KMS-11 (cell line): ENCODE measurements around the gene LTK.
"Not testable (repeated sequence)": the region's sequence is repeated elsewhere in the genome, so short reads cannot be mapped to it uniquely, and the experiment has no call there.

Experiments used
- H2AFZ ChIP-seq: fragments of 200-600 bp; sonication (generic); 2 replicates; pipeline ENCODE4 v1.6.1; 2016; ENCODE audit warnings: antibody characterized with exemption, mixed run types, low read depth
- H3K27ac ChIP-seq: fragments of 200-600 bp; sonication (generic); 2 replicates; pipeline ENCODE4 v1.6.1; 2016; ENCODE audit warnings: mild to moderate bottlenecking, mixed run types
- H3K27me3 ChIP-seq: fragments of 200-600 bp; sonication (generic); 2 replicates; pipeline ENCODE4 v1.6.1; 2017; ENCODE audit warnings: mild to moderate bottlenecking, low read depth, mixed run types, moderate library complexity; ENCODE audit not compliant: insufficient read depth
- H3K36me3 ChIP-seq: fragments of 200-600 bp; sonication (generic); 2 replicates; pipeline ENCODE4 v1.6.1; 2017; ENCODE audit warnings: mild to moderate bottlenecking, mixed run types; ENCODE audit not compliant: insufficient read depth
- H3K4me1 ChIP-seq: fragments of 200-600 bp; sonication (generic); 2 replicates; pipeline ENCODE4 v1.6.1; 2016; ENCODE audit warnings: mild to moderate bottlenecking, low read depth, mixed run types; ENCODE audit not compliant: poor library complexity, severe bottlenecking
- H3K4me2 ChIP-seq: fragments of 200-600 bp; sonication (generic); 2 replicates; pipeline ENCODE4 v1.7.0; 2016; ENCODE audit warnings: mild to moderate bottlenecking, mixed run types
- H3K4me3 ChIP-seq: fragments of 200-600 bp; sonication (generic); IDR thresholded peaks from 2 replicates; pipeline ENCODE4 v1.6.1; 2017; ENCODE audit warnings: low read depth, low read length, mixed read lengths; ENCODE audit not compliant: insufficient read depth
- H3K79me2 ChIP-seq: fragments of 200-600 bp; sonication (generic); 2 replicates; pipeline ENCODE4 v1.6.1; 2016; ENCODE audit warnings: low read depth, mixed run types; ENCODE audit not compliant: insufficient read depth
- H3K9ac ChIP-seq: fragments of 200-600 bp; sonication (generic); 2 replicates; pipeline ENCODE4 v1.6.1; 2016; ENCODE audit warnings: mild to moderate bottlenecking, mixed run types
- H4K20me1 ChIP-seq: fragments of 200-600 bp; sonication (generic); 2 replicates; pipeline ENCODE4 v1.6.1; 2016; ENCODE audit warnings: mild to moderate bottlenecking, mixed run types; ENCODE audit not compliant: insufficient read depth
- TF ChIP-seq, protein P1 (sequence below): fragments of 200-600 bp; sonication (generic); conservative IDR thresholded peaks from 2 replicates; pipeline ENCODE4 v1.6.1; 2017; ENCODE audit warnings: low read depth, mild to moderate bottlenecking, antibody characterized with exemption, low read length, moderate library complexity, mixed read lengths

LTK gene

DNA sequence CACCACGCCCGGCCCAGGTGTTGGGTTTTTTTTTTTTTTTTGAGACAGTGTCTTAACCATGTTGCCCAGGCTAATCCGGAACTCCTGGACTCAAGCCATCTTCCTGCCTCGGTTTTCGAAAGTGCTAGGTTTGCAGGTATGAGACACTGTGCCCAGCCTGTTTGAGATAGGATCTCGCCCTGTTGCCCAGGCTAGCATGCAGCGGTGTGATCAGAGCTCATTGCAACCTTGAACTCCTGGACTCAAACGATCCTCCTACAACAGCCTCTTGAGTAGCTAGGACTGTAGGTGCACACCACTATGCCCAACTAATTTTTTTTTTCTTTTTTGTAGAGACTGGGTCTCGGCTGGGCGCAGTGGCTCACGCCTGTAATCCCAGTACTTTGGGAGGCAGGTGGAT is 40.2 kb downstream of the LTK start:
- Histone ChIP-seq H4K20me1 (no peaks in the 10 kb centered on the region), H3K9ac (no peak overlapping the region), H3K27ac (no peak overlapping the region), H3K79me2 (no peaks in the 10 kb centered on the region), H3K4me2 (no peak overlapping the region), H3K4me1 (no peaks in the 10 kb centered on the region), H3K36me3 (peaks cover 14% of the 10 kb centered on the region; the same call in 1 of the 2 replicates), H3K4me3 (no peak overlapping the region), H2AFZ (no peak overlapping the region), H3K27me3 (no peaks in the 10 kb centered on the region)
- TF ChIP-seq, protein P1, sequence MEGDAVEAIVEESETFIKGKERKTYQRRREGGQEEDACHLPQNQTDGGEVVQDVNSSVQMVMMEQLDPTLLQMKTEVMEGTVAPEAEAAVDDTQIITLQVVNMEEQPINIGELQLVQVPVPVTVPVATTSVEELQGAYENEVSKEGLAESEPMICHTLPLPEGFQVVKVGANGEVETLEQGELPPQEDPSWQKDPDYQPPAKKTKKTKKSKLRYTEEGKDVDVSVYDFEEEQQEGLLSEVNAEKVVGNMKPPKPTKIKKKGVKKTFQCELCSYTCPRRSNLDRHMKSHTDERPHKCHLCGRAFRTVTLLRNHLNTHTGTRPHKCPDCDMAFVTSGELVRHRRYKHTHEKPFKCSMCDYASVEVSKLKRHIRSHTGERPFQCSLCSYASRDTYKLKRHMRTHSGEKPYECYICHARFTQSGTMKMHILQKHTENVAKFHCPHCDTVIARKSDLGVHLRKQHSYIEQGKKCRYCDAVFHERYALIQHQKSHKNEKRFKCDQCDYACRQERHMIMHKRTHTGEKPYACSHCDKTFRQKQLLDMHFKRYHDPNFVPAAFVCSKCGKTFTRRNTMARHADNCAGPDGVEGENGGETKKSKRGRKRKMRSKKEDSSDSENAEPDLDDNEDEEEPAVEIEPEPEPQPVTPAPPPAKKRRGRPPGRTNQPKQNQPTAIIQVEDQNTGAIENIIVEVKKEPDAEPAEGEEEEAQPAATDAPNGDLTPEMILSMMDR: no peak

- not testable (repeated sequence) for H3K4me2 ChIP-seq, H2AFZ ChIP-seq, H3K27ac ChIP-seq, H3K36me3 ChIP-seq, H4K20me1 ChIP-seq, H3K9ac ChIP-seq, H3K4me1 ChIP-seq, H3K4me3 ChIP-seq, H3K79me2 ChIP-seq, H3K27me3 ChIP-seq
Observed at GRCh38 chr15:41469644-41470043, 44.0 kb downstream of the LTK start.

DNA sequence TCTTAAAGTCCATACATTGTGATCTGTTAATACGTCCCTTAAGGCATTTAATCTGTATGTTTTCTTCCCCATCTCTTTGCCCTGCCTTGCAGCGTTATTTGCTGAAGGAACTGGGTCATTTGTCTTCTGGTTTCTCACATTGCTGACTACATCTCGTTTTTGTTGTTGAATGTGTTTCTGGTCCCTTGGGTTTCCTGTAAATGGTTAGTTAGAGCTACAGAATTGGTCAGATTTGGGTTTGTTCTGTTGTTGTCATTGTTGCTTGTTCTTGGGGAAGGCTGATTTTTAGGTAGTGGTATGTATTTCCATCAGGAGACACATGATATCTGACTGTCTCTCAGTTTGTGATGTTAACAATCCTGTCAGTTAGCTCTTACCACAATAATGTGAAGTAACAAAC is 46.9 kb downstream of the LTK start:
- no peak overlapping the region for H3K4me2 ChIP-seq
- H4K20me1 ChIP-seq: no peaks in the 10 kb centered on the region
- no peak overlapping the region for H3K27ac ChIP-seq
- no peak overlapping the region for H3K4me3 ChIP-seq
- H3K79me2 ChIP-seq: no peaks in the 10 kb centered on the region
- H3K4me1 ChIP-seq: no peaks in the 10 kb centered on the region
- H3K9ac ChIP-seq: no peak overlapping the region
- TF ChIP-seq, protein P1: no peak
- no peak overlapping the region for H2AFZ ChIP-seq
- no peaks in the 10 kb centered on the region for H3K27me3 ChIP-seq
- H3K36me3 ChIP-seq: peaks cover 6% of the 10 kb centered on the region; the same call in 1 of the 2 replicates

GRCh38 chr15:41465822-41466421 is 47.7 kb downstream of the LTK start:
- Histone ChIP-seq H3K36me3 (peaks cover under 1% of the 10 kb centered on the region; the same call in 1 of the 2 replicates), H2AFZ (no peak overlapping the region), H3K4me3 (no peak overlapping the region), H3K4me1 (no peaks in the 10 kb centered on the region), H3K27me3 (no peaks in the 10 kb centered on the region), H3K4me2 (no peak overlapping the region), H3K9ac (no peak overlapping the region), H4K20me1 (no peaks in the 10 kb centered on the region), H3K79me2 (no peaks in the 10 kb centered on the region), H3K27ac (no peak overlapping the region)
- TF ChIP-seq, protein P1: peak; percentile 92

GRCh38 chr15:41464889-41465580 is 48.6 kb downstream of the LTK start:
- Histone ChIP-seq H3K4me1 (no peaks in the 10 kb centered on the region), H3K9ac (no peak overlapping the region), H3K27ac (no peak overlapping the region), H3K36me3 (no peaks in the 10 kb centered on the region; the same call in 1 of the 2 replicates), H3K4me3 (no peak overlapping the region), H3K4me2 (no peak overlapping the region), H2AFZ (no peak overlapping the region), H3K79me2 (no peaks in the 10 kb centered on the region), H4K20me1 (no peaks in the 10 kb centered on the region), H3K27me3 (no peaks in the 10 kb centered on the region)
- TF ChIP-seq, protein P1: no peak
